Calu3 (cell line): ENCODE measurements around the gene CABLES2. TPM values are rescaled to one million over a fixed set of nuclear protein-coding genes. Genes with fewer than 3 reads are reported as not detected.

Source experiments
- BruUV-seq: library from RNA; stranded (reverse); fragments of 400-500 nt; replicated peaks from 2 replicates; lab custom pipeline; 2021; lab: Mats Ljungman, UMichigan
- CTCF ChIA-PET: fragments of 300-600 bp; sonication (Branson Sonifier 250); formaldehyde crosslinking; loops from one replicate; lab custom pipeline; 2022; ENCODE audit warnings: antibody characterized with exemption; lab: Charles Lee
- DNase-seq: peaks from one replicate; pipeline ENCODE4 v3.0.0; 2022
- H3K27ac Mint-ChIP-seq: one replicate; pipeline ENCODE4 v1.8.0; 2022; ENCODE audit warnings: mixed read lengths; ENCODE audit not compliant: unreplicated experiment
- H3K27me3 Mint-ChIP-seq: one replicate; pipeline ENCODE4 v1.8.0; 2022; ENCODE audit warnings: mixed read lengths; ENCODE audit not compliant: unreplicated experiment
- H3K36me3 Mint-ChIP-seq: one replicate; pipeline ENCODE4 v1.8.0; 2022; ENCODE audit warnings: mild to moderate bottlenecking, moderate library complexity, mixed read lengths; ENCODE audit not compliant: insufficient read depth, unreplicated experiment
- H3K4me1 Mint-ChIP-seq: one replicate; pipeline ENCODE4 v1.8.0; 2022; ENCODE audit warnings: mild to moderate bottlenecking, low read depth, mixed read lengths; ENCODE audit not compliant: unreplicated experiment
- H3K4me3 Mint-ChIP-seq: one replicate; pipeline ENCODE4 v1.8.0; 2022; ENCODE audit warnings: mild to moderate bottlenecking, low read depth, moderate library complexity, mixed read lengths; ENCODE audit not compliant: unreplicated experiment
- H3K9me3 Mint-ChIP-seq: one replicate; pipeline ENCODE4 v1.8.0; 2022; ENCODE audit warnings: low read depth, mixed read lengths; ENCODE audit not compliant: unreplicated experiment
- CTCF ChIP-seq: fragments of 200-600 bp; IDR thresholded peaks from one replicate; pipeline ENCODE4 v1.8.0; 2022; ENCODE audit warnings: antibody characterized with exemption; ENCODE audit not compliant: unreplicated experiment
- intact Hi-C: fragments of 100-400 bp; cut with micrococcal nuclease; formaldehyde crosslinking; loops from one replicate; pipeline ENCODE4 v1.10.0; 2022; ENCODE audit not compliant: unreplicated experiment
- total RNA-seq: library from RNA; stranded (reverse); gene quantifications from 2 replicates; pipeline ENCODE4 v1.2.3, GENCODE V29; 2022

The CABLES2 gene
- total RNA-seq, 1 experiment from 2014 or later = 13.6 TPM

GRCh38 chr20:62388839-62389600 is 18.1 kb downstream of the CABLES2 start:
- Mint-ChIP-seq H3K27me3 (no peaks in the 10 kb centered on the region), H3K4me3 (peak overlapping the region; percentile 96), H3K27ac (no peak overlapping the region), H3K36me3 (peaks cover 91% of the 10 kb centered on the region), H3K9me3 (no peaks in the 10 kb centered on the region), H3K4me1 (peaks cover 41% of the 10 kb centered on the region)
- TF ChIP-seq CTCF = no peak
- intact Hi-C loops = loop anchor here (5.0 kb wide), 1 partner anchor 228 kb away; no protein-coding TSS in a partner anchor
- CTCF ChIA-PET = interaction anchor here (0.9 kb wide), 1 partner anchor 111 kb away, joined by 11 read pairs; no protein-coding TSS in a partner anchor
- DNase-seq = no peak
- no TSS peak for BruUV-seq

GRCh38 chr20:62387933-62388635 is 19.0 kb downstream of the CABLES2 start:
- CTCF ChIA-PET = interaction anchor here (0.9 to 1.6 kb wide), 4 partner anchors 11 to 112 kb away, joined by 3 to 11 read pairs (median 6); partner anchors contain the start of gene ADRM1
- peak overlapping the region; percentile 92 for H3K27ac Mint-ChIP-seq
- no peak for DNase-seq
- no peak for TF ChIP-seq CTCF
- peaks cover 94% of the 10 kb centered on the region for H3K36me3 Mint-ChIP-seq
- peak overlapping the region; percentile 96 for H3K4me3 Mint-ChIP-seq
- H3K9me3 Mint-ChIP-seq = no peaks in the 10 kb centered on the region
- peaks cover 49% of the 10 kb centered on the region for H3K4me1 Mint-ChIP-seq
- intact Hi-C loops = loop anchor here (5.0 kb wide), 1 partner anchor 229 kb away; no protein-coding TSS in a partner anchor
- no peaks in the 10 kb centered on the region for H3K27me3 Mint-ChIP-seq
- BruUV-seq = no TSS peak

- H3K27me3 Mint-ChIP-seq = no peaks in the 10 kb centered on the region
- peak overlapping the region; percentile 92 for H3K27ac Mint-ChIP-seq
- peak overlapping the region; percentile 96 for H3K4me3 Mint-ChIP-seq
- no peaks in the 10 kb centered on the region for H3K9me3 Mint-ChIP-seq
- no peak for TF ChIP-seq CTCF
- CTCF ChIA-PET = interaction anchor here (0.6 to 2.1 kb wide), 16 partner anchors 11 to 621 kb away, joined by 3 to 11 read pairs (median 6); partner anchors contain the start of gene ADRM1
- peaks cover 56% of the 10 kb centered on the region for H3K4me1 Mint-ChIP-seq
- TSS peak; percentile 83 for BruUV-seq
- H3K36me3 Mint-ChIP-seq = peaks cover 94% of the 10 kb centered on the region
- DNase-seq = no peak
- intact Hi-C loops = loop anchor here (5.0 kb wide), 1 partner anchor 230 kb away; no protein-coding TSS in a partner anchor
Measured at GRCh38 chr20:62387219-62387913, 19.7 kb downstream of the CABLES2 start.
